HK-2 (cell line): ENCODE data around the gene TBX18.
A peak's percentile ranks its signal among the peaks of the same experiment; 100 is the strongest.

ENCODE experiments used
- DNase-seq: peaks from one replicate; pipeline ENCODE4 v3.0.0-alpha.2; 2018; ENCODE audit not compliant: unreplicated experiment

The TBX18 gene

GRCh38 chr6:84772428-84773132 lies 8.2 kb upstream of the TBX18 start:
- peak; percentile 33 for DNase-seq

DNA sequence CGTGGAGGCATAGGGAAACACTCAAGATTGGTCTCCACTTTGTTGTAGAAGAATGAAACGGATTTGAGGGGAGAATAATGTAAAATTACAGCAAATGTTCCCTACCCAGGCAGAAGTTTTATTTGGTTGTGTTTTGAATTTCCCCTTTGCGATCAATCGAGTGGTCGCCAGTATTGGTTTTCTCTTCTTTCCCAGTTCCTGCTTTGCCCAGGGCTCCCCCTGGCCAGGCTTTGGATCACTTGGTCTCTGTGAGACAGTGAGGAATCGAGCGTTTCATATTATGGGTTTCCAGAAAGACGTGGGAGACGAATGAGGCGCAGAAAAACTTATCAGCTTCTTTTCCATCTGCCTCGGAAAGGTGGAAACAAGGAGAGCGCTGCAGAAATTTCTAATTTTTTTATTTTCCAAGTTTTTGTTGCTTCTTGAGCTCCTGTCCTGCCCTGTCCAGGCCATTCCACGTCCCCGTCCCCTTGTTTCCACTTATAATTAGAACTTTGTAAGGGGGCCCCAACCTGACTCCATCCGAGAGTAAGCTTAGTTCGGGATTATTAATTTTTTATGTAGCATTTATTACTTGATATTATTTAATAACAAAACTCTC lies 7.5 kb upstream of the TBX18 start:
- no peak for DNase-seq

DNA sequence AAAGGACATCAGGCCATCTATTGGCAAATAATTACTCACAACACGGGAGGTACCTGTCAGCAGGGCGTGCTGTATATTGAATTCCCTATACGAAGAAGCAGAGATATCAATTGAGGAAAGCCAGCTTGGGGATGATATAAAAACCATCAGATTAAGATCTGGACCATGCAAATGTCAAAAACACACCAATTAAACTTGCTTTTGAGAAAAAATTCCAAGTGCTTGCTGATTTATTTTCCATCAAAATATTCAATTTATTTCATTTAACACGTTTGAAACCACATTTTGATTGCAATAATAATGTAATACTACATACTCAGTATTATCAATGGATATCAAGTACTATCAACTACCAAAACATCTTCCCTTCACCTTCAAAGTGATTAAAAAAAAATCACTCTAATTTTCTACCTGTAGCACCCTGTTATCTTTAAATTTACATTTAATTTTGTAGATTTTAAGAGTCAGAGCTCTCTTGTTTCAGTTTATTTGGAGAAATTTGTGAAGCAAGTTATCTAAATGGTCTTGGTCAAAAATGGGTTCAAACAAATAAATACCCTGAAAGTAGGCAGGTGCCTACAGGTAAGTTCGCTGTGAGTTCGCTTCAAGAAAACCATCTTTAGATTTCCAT lies 6.8 kb upstream of the TBX18 start:
- no peak for DNase-seq

- DNase-seq = no peak
These were observed 6.1 kb upstream of the TBX18 start for GRCh38 chr6:84770521-84770920.

- no peak for DNase-seq
These were observed 4.9 kb upstream of the TBX18 start for GRCh38 chr6:84769306-84769705.

DNA sequence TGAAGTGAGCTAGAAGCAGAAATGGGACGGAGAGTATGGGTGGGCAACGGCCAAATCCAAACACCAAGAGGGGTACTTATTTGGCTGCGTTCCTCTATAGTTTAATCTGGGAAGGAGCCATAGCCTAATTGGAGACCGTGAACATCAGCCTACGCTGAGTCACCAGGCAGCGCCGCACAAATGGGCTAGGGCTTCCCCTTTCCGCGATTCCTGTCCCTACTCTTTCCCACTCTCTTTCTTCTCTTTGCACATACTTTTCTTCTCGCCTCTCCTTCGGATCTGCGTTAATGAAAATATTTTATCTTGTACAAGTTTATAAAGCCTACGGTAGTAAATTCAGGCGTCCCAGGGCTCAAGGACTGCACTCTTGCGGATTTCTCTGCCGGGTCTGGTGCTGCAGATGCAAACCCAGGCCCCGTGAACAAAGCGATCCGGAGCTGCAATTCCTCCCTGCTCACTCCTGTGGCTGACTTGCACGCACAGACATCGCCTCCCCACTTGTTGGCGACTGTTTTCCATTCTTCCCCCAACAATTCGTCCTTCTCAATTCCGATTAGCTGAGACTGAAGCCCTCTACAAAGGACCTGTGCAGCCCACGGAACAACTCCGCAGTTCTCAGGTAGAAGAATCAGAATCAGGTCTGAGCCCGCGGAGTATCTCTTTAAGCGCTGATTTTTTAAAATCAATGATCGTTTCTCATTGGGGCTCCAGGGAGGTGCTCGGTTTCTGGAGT lies 4.2 kb upstream of the TBX18 start:
- no peak for DNase-seq

GRCh38 chr6:84767526-84768201 lies 3.3 kb upstream of the TBX18 start:
- DNase-seq = no peak

DNA sequence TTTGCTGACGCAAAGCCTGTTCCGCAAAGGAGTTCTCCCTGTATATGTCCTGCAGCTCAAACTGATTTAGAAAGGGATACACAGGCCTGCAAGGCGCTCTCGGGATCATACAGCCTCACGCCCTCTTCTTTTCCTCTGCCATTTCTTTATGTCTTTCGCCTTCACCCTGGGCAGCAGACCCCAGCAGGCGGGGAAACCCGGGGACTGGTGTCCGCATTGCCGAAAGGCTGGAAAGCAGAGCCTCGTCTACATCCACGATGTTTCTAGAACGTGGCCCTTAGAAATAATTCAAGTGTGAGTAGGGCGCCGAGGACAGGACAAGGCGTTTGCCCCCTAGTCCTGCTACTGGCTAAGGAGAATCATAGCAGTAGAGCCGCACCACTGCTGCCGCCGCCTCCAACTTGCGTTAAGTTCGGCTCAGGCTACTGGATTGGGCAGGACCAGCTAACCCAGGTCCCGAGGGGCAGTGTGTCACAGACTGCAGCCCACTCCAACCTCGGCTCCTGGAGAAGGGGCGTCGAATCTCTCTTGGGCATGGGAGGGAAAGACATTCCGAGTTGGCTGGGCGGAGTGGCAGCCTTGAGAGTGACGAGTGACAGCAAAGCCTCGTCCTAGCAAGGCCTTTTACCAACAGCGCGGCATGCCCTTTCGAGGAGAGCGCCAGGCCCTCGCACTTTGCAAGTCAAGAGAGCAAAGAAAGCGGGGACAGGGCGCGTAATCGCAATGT lies 2.6 kb upstream of the TBX18 start:
- no peak for DNase-seq

DNA sequence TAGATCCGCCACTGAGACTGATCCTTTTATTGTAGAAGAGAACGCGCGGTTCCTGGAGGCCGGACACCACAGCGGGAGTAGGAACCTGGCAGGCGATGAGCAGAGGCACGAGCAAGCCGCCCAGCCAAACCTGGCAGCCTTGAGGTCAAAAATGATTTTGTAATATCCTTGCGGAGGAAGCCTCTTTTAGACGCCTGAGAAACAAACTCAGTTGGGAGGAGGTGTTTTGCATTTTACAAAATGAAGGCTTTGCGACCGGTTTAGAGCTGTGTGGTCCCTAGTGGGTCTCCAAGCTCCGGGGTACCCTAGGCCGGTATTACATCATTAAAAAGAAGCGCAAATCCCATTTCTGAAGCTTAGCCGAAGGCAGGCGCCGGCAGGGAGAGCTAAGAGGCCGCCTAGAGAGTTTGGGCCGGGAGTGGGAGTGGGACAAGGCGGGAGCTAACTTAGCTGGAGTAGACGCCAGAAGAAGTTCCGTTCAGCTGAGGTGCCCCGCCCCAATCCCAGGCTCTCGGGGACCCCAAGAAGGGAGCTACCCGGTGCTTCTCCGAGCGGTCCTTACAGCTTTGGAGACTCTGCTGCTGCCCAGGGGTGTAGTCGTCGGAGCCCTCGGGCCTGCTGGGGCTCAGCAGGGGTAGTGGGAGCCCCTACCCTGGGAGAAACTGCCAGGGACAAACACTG lies 1.9 kb upstream of the TBX18 start:
- DNase-seq = no peak

GRCh38 chr6:84763886-84764331 lies 489 bp downstream of the TBX18 start:
- DNase-seq = no peak

DNA sequence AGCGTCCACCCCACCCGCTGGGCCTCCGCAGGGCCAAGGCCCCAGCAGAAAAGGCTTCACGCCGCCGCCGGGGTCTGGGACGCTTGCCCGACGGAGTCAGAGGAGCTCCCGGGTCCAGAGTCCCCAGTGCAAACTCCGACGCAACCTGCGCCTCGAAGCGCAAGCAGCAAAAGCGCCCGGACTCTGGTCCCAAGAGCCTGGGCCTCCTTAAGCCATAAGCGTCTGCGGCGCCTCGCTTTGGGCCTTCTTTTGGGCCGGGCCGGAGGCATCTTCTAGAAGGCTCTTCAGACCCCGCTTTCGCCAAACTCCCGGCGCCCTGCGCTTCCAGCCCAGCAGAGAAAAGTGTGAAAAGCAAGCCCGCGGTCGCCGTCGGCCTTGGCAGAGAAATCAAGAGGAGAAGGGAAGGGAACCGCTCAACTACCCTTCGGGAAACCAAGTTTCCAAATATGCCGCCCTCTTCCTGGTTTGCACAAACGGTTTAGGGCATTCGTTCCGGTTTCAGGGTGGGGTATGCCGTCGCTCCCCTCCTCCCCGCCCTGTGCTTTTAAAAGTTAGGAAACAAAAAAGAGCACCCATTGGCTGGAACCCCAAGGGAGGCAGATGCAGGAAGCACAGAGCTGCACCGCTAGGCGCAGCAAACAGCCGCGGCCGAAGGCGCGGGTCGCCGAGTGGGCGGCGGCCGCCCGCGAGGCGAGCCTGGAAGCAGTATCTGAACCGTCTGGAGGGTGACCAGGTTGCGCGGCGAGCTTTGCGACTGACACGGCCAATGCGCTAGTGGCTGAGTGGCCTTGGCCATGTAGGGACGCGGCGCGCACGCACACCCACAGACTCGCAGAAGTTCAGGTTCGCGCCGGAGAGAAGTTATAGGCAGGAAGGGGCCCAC lies 1.2 kb downstream of the TBX18 start:
- peak; percentile 82 for DNase-seq

DNA sequence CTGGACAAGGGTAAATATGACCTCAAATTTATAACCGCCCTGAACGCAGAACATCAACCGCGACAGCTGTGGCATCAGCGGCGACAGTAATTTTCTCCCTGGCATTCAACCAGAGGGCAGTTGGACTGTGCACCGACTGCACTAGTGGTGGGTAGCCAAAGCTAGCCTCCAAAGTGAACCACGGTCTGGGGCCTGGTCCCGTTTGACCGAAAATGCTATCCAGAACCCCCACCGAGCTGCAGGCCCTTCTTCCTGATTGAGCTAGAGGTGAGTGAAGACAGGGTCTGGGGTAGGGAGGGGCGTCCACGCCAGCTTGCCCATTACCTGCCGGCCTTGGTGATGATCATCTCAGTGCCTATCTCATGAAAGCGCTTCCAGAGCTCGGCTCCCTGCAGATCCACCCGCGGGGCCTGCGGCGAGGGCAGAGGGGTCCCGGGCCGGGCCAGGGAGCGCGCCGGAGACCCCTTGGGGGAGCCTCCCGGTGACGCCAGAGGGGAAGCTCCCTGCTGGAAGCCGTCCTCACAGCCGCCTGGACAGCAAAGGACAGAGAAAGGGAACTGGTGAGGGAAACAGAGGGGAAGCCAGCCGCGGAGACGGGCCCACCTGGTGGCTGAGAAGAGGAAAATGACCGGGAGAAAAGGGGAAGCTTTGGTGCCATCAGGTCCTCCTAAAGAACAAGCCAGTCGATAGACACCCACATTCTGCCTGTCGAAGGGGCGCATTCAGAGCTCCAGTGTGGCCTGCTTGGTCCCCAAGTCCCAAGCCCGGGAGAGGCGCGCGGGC lies 2.0 kb downstream of the TBX18 start:
- DNase-seq = peak; percentile 70

DNA sequence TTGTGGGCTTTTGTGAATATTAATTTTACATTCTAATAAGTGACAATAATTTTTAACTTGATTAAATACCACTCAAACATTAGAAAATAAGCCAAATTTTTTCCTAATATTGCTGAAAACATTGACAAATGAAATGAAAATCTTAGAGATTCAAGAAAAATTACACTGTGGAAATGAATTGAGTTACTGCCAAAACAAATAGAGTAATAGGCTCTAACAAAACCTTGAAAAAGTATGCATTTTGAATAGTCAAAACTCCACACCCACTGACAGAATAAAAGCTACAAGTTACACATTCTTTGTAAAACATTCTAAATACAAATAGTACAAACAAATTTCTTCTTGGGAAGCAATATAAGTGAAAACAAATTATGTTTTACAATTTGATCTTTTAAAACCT lies 5.9 kb downstream of the TBX18 start:
- no peak for DNase-seq

GRCh38 chr6:84756877-84757276 lies 7.5 kb downstream of the TBX18 start:
- no peak for DNase-seq

- no peak for DNase-seq
These were observed 7.9 kb downstream of the TBX18 start for GRCh38 chr6:84756466-84756865.

DNA sequence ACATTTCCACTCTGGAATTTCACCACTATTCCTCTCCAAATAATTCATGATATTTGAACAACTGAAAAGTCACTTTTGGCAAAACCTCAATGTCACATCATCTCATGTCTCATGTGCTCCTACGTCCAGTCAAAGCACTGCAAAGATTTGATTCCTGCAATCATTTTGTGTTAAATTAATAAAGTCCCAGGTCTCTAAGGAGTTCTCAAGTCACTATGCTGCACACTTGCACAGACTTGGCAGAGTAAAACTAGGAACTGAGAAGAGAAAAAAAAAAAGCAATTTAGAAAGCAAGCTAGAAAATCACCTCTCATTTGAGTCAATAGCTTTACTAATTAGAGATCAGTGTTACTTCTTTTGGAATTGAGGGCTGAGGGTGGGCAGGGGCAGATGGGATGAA lies 11.2 kb downstream of the TBX18 start:
- no peak for DNase-seq

DNA sequence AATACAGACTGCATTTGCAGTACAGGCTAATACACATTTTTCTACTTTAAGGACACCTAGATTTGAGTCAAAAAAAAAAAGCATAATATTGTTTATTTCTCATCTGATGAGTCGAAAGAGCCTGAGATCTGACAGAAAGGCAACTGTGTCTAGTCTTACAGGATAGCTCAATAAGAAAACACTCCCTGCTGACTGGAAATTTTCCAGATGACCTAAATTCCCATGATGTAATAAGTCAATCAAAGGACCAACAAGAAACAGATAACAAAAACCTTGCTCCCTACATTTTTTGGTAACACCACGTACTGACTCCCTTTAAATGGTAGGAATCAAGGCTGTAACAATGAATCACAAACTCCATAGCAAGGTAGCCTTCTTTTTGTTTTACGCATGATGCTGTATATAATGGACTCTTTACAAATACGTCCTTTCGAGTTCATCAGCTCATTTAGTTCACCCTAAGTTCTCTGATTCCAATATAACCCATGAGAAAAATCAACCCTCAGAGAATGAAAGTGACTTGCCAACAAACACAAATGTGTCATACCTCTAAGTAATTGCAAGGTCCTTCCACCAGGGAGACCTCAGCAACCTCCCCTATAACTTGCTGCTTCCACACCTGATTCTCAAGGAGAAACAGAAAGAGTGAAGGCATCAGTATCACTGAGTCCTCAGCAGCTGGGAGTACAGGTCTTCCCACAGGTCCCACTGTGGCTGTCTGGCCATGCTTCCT lies 12.1 kb downstream of the TBX18 start:
- DNase-seq = no peak

- DNase-seq = no peak
These were observed 15.2 kb downstream of the TBX18 start for GRCh38 chr6:84749181-84749580.
